ENCODE results near the gene BIRC6. TPM values are rescaled to one million over a fixed set of nuclear protein-coding genes. Genes with fewer than 3 reads are reported as not detected.

Gene BIRC6
- total and polyA plus RNA-seq, 12 donors = 14.2 to 165 (median 80.7) TPM

GRCh38 chr2:32478889-32479620 lies 122.2 kb downstream of the BIRC6 start:
- WGBS, 4 donors = 92 to 96% (median 95%) methylated on average over 8 of the region's 8 CpGs
- Histone ChIP-seq H3K27ac (no peak overlapping the region), H3K27me3 (no peaks in the 10 kb centered on the region), H3K4me1 (replicated peaks in 1 of 2) (no peaks in the 10 kb centered on the region), H3K4me3 (no peak overlapping the region), H3K36me3 (replicated peaks in 1 of 2) (peaks cover 0 to 57% of the 10 kb centered on the region in 2 donors), H3K9me3 (replicated peaks in 1 of 3) (no peaks in the 10 kb centered on the region)
- intact Hi-C loops (cut with DNase I) = no loop called here
- TF ChIP-seq POLR2A (IDR thresholded peaks at IDR 0.05) (no peak), CTCF (IDR thresholded peaks at IDR 0.05) (no peak)
- DNase-seq = no peak

- H3K36me3 ChIP-seq (replicated peaks in 1 of 2) = peaks cover 0 to 62% of the 10 kb centered on the region in 2 donors
- intact Hi-C loops (cut with DNase I) = no loop called here
- WGBS, 4 donors = 88 to 92% (median 90%) methylated on average over 5 of the region's 5 CpGs
- H3K4me1 ChIP-seq (replicated peaks in 1 of 2) = peaks cover 0 to 4% of the 10 kb centered on the region in 2 donors
- H3K4me3 ChIP-seq = no peak overlapping the region
- no peaks in the 10 kb centered on the region for H3K27me3 ChIP-seq
- DNase-seq = no peak
- TF ChIP-seq POLR2A (IDR thresholded peaks at IDR 0.05) (no peak), CTCF (IDR thresholded peaks at IDR 0.05) (no peak)
- no peaks in the 10 kb centered on the region for H3K9me3 ChIP-seq (replicated peaks in 1 of 3)
- no peak overlapping the region for H3K27ac ChIP-seq
These were observed 123.2 kb downstream of the BIRC6 start for GRCh38 chr2:32479993-32480392.

GRCh38 chr2:32482471-32482870 lies 125.6 kb downstream of the BIRC6 start:
- intact Hi-C loops (cut with DNase I) = no loop called here
- no peak overlapping the region for H3K4me3 ChIP-seq
- no peak overlapping the region for H3K27ac ChIP-seq
- H3K27me3 ChIP-seq = no peaks in the 10 kb centered on the region
- DNase-seq = no peak
- peaks cover 0 to 74% of the 10 kb centered on the region in 2 donors for H3K36me3 ChIP-seq (replicated peaks in 1 of 2)
- TF ChIP-seq CTCF (IDR thresholded peaks at IDR 0.05) = no peak
- no peak for TF ChIP-seq POLR2A (IDR thresholded peaks at IDR 0.05)
- 89 to 96% (median 94%) methylated on average over 4 of the region's 4 CpGs for WGBS, 4 donors
- peaks cover 0 to 4% of the 10 kb centered on the region in 2 donors for H3K4me1 ChIP-seq (replicated peaks in 1 of 2)
- H3K9me3 ChIP-seq (replicated peaks in 1 of 3) = no peaks in the 10 kb centered on the region

- H3K4me3 ChIP-seq = no peak overlapping the region
- no peak overlapping the region for H3K27ac ChIP-seq
- peaks cover 0 to 62% of the 10 kb centered on the region in 2 donors for H3K36me3 ChIP-seq (replicated peaks in 1 of 2)
- DNase-seq = peak in 1 of 7 donors; percentile 8
- intact Hi-C loops (cut with DNase I) = no loop called here
- TF ChIP-seq CTCF (IDR thresholded peaks at IDR 0.05) (no peak), POLR2A (IDR thresholded peaks at IDR 0.05) (no peak)
- WGBS, 4 donors = 52 to 66% (median 61%) methylated on average over 4 of the region's 4 CpGs
- H3K4me1 ChIP-seq (replicated peaks in 1 of 2) = peaks cover 0 to 4% of the 10 kb centered on the region in 2 donors
- no peaks in the 10 kb centered on the region for H3K9me3 ChIP-seq (replicated peaks in 1 of 3)
- H3K27me3 ChIP-seq = no peaks in the 10 kb centered on the region
These were observed 128.1 kb downstream of the BIRC6 start for GRCh38 chr2:32484937-32485336.

Measured in adrenal gland (tissue), 12 donors.